Measurements from ENCODE around the gene MICALL1.
"Not testable (repeated sequence)": the region's sequence is repeated elsewhere in the genome, so short reads cannot be mapped to it uniquely, and the experiment has no call there.

Gene MICALL1

DNA sequence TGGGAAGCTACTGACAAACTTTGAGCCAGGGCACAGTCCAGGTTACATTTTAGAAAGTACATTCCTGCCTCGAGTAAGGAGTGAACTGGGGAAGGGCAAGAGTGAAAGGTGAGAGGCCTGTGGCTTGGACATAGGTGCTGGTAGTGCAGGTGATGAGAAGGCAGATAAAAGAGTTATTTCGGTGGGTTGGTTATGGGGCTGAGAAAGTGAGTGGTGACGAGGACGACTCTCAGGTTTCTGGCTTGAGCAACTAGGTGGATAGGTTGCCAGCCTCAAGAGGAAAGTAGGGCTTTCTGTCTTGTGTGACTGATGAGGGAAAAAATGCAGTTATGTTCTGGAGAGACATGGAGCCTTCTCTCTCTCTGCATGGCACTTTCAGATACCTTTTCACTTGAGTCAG is 51.1 kb downstream of the MICALL1 start:
- DNase-seq (ENCODE audit: low read depth), result no peak

DNA sequence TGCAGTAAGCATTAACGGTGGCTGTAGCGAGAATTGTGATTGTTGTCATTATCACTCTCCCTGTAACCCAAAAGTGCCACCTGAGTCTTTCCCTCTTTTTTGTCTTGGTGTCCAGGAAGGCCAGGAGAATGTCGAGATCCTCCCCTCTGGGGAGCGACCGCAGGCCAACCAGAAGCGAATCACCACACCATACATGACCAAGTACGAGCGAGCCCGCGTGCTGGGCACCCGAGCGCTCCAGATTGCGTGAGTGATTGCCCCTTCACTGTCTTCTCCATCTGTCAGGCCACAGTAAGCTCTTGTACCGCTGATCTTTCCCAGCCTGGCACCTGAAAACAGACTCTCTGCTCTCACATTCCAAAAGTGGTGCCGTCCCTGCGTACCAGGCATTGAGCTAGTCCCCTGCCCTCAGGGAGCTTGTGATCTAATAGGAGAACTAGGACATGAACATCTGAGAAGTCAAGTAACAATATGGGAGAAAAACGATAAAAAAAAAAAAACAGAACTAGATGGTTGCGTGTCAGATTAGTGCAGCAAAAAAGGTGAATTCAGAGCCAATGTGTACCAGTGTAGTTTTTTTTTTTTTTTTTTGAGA is 53.2 kb downstream of the MICALL1 start:
- no peak for DNase-seq (ENCODE audit: low read depth)

DNA sequence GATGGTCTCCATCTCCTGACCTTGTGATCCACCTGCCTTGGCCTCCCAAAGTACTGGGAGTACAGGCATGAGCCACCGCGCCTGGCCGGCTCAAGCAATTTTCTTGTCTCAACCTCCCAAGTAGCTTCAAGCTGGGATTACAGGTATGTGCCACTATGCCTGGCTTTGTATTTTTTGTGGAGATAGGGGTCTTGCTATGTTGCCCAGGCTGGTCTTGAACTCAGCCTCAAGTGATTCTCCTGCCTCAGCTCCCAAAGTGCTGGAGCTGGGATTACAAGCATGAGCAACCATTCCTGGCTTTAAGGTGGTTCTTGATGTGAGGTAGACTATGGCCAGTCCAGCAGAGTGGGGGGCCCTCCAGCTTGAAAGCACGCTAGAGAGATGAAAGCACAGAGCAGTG is 55.0 kb downstream of the MICALL1 start:
- no peak for DNase-seq (ENCODE audit: low read depth)

DNA sequence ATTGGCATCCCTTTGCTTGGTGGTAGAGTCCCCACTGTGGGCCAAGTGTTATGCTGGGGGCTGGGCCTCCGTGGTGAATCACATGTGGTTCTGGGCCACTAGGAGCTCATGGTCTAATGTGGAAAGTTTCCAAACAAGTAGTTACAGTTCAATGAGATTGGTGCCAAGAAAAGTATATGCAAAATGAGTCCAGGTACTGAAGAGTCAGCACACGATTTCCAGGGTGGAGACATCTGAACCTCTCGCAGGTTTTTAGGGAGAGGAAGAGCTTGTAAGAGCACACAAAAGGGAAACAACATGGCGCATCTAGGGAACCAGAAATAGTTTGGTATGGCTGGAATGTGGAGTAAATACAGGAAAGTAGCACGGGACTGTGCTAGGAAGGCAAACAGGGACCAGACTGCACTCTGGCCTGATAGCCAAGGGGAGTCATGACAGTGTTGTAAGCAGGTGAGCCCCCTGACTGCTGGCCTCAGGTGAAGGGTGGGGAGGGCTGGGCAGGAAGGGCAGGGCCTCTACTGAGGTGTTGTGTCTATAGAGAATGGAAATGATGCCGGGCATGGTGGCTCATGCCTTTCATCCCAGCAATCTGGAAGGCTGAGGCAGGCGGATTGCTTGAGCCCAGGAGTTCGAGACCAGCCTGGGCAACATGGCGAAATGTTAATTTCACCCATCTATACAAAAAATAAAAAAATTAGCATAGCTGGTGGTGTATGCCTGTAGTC is 60.0 kb downstream of the MICALL1 start:
- DNase-seq (ENCODE audit: low read depth), result no peak

DNA sequence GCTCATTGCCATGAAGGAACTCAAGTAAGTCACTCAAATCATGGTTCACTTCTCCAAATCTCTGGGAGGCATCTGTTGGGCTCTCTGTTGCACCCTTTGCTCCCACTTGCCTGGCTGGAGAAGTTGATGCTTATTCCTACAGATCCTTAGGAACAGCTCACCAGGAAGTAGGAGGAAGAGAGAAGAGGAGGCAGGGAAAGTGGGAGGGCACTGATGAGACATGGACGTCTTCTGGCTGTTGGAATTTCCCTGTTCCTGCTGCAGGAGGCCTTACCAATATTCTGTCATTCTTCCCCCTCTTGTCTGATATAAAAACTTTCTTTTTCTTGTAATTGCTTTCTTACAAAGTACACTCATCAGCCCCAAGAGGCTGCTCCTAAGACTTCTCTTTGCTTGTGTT is 61.0 kb downstream of the MICALL1 start:
- no peak for DNase-seq (ENCODE audit: low read depth)

DNA sequence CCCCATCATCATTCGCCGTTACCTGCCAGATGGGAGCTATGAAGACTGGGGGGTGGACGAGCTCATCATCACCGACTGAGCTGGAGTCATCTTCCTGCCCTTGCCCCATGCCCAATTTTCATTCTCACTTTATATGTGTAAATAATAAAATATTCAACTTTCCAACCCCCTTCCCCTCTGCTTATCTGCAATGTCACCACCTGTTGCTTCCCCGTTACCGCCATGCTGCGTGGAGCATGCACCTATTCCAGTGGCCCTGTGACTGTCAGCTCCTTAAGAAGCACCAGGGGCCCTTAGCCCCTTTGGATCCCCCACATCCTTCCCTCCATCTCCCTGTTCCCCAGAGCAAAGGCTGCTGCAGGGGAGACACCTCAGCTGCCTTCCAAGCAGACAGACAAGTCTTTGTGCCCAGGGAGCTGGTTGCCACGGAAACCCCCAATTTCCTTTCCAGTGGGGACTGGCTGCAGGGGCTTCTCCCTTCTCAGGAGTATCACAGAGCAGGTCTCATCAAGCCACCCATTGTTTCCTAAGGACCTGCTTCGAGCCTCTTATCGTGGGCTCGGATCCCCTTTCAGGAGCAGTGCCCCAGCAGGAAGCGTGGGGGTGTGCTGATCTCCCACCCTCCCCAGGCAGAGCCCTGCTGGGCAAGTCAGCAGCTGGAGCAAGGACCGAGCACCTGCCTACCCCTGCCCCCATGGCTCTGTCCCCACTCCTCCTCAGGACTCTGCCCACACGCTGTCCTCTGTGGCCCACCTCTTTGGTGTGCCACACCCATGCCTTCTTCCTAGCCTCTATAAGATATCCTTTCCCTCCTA is 61.7 kb downstream of the MICALL1 start:
- DNase-seq (ENCODE audit: low read depth), result no peak

DNA sequence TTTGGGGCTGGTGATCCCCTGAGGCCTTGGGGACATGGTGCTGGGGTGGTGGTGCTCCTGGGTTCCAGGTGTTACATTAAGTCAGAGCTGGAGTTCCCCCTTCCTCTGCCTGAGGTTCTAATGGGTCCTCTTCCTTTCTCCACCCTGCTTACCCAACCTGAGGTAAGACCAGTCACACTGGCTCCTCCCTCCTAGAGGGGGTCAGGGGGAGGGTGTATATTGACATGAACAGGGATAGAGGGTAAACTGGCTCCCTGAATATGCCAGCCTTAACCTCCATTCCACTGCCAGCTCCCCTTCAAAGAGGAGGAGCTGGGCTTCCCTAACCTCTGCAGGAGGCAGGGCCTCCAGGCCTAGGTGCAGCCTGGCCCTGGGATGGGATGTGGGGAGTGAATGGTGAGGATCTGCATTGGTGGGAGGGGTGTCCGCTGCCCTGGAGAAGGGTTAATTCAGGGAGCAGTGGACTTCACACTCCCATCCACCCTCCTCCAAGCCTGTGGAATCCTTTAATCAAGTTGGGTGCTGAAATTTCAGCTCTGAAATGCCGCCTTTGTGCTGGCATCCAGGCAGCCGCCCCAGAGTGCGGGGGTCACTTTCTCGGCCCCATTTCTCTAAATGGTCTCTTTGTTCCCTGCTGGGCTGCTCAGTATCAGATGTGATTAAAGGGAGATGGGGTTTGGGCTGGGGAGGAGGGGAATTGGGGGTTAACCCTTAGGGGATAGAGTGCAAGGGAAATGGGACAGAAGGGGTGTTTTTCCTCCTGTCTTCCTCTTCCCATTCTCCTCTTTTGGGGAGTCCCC is 62.6 kb downstream of the MICALL1 start:
- DNase-seq (ENCODE audit: low read depth), result no peak

DNA sequence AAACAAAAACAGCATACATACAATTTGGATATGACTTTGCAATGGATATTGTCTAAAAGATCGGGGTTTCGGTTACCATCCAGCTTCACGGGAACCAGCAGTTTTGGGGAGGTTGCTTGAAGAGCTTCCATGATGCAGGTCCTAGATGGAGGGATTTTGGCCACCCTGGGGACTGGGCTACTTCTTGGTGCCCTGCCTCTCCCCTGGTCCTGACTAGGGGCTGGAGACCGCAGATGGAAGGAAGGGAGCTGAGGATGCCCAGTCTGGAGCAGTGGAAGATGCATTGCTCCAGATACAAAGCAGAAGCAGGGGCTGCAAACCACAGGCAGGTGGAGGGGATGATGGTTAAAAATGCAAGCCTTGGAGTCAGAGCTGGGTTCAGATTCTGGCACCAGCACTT is 64.8 kb downstream of the MICALL1 start:
- DNase-seq (ENCODE audit: low read depth), result no peak

DNA sequence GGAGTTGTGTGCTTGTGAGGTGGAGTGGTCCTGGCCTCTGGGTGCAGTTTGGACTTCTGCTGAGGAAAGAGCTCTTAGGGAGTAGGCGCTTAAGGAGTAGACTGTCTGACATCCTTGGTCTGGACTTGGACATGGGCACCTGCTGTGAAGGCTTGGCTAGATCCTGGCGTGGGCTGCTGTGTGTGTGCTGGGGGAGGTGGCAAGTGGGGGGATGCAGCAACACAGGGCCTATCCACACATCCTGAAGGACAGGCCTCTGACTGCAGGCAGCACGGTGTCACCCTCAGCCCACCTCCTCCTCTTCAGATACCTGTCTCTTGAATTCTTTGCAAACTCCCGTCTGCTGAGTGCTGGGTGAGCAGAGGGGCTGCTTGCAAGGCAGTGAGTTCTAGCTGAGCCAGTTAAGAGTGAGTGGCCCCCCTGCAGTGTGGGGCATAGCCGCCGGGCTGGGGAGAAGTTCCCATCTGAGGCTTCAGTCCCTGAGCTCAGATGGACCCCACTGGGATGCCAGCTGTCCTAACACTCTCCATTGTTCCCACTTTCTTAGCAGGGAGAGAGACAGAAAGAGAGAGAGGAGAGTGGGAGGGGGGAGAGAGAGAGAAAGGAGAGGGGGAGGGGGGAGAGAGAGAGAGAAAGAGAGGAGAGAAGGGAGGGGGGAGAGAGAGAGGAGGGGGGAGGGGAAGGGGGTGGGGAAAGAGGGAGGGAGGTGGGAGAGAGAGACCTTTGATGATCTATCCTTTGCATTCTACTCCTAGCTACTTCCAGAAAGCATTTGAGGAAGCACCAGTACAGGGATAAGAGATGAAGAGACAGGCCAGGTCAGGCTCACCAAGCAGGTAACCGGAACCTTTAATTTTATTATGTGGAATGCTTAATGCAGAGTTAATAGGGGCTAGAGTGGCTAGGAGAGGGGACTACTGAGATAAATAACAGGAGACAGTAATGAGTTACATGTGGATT is 65.7 kb downstream of the MICALL1 start:
- no peak for DNase-seq (ENCODE audit: low read depth)

DNA sequence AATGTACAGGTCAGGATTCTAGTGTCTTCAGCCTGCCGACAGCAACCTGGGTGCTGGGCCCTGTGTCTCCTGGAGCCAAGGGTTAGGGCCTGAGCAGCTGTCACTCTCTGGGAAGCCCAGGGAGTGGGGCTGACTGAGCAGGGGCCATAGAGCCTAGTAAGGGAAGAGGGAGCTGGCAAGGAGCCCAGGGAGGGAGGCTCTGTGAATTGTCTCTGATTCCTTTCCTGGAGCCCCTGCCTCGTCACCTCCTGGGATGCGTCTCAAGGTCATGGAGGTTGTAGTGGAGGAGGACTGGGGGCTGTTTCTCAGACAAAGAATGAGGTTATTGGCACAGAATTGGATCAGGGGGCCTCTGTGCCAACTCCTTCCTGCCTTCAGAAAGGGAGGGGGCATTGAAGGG is 66.4 kb downstream of the MICALL1 start:
- DNase-seq (ENCODE audit: low read depth), result no peak

DNA sequence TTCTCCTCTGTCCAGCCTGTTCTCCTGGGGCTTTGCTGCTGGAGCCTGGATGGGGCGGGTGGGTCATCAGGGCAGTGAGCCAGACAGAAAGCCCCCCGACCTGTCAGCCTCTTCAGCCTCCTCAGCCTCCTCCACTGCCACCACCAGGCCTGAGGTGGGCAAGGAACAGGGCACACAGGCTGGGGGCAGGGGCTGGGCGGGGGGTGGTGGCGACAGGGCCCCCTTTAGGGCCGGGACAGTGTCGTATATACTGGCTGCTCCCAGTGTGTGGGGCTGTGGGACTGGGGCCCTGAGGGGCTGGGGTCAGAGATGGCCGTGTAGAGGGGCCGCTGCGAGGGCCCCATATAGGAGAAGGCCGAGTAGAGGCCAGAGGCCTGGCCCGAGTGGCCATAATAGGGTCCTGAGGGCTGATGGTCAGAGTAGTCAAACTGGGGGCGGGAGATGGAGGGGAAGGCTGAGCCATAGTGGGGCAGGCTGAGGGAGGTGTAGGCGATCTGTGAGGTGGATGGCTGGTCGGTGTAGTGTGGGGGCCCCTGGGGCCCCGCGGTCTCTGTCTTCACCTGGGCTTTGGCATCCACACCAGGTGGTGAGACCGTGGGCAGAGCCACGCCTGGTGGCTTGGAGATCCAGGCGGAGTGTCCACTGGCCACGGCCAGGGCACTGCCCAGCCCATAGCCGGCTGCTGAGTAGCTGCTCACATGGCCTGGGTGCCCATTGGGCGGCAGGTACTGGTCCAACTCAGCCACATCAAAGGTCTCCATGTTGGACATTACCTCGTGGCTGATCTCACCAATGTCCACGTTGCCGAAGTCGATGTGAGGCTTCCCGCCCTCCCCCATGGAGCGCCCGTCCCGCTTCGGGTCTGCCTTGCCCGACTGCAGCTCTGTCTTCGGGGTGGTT is 67.4 kb downstream of the MICALL1 start:
- DNase-seq (ENCODE audit: low read depth), result no peak

DNA sequence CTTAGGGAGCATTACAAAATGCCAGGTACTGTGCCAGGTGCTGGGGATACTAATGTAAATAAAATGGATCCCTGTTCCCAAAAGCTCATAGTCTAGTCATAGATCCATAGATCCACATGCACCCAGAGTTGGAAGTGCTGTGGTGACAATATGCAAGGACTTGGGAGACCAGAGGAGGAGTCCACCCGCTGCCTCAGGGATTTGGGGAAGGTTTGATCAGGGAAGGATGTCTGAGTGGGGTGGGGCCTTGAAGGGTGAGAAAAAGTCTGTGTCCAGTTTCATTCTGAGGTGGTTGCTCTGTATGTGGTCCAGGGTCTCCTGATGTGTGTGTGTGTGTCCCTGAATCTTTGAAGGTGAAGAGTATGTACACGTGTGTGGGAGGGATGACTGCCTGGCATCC is 69.1 kb downstream of the MICALL1 start:
- no peak for DNase-seq (ENCODE audit: low read depth)

DNA sequence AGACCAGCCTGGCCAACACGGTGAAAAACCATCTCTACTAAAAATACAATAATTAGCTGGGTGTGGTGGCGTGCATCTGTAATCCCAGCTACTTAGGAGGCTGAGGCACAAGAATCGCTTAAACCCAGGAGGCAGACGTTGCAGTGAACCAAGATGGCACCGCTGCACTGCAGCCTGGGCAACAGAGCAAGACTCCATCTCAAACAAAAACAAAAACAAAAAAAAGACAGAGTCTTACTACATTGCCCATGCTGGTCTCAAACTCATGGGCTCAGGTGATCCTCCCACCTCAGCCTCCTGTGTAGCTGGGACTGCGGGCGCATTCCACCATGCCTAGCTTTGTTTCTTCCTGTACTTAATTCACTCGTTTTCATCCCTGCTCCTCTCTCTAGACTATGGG is 69.9 kb downstream of the MICALL1 start:
- not testable (repeated sequence) for DNase-seq (ENCODE audit: low read depth)

DNA sequence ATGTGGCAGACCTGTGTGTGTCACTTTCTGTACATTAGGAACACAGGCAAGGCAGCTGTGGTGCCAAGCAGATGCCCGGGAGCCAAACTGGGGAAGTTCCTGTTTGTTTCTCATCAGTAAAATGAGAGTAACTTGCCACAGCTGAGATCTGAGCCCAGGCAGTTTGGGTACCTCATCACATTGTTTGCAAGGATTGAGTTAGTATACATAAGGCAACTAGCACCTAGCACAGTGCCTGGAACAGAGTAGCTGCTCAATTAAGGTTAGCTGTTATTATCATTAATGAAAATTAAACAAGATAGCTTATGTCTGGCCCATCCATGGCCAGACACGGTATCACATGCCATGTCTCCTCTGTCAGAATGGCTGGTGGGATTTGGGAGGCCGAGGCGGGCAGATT is 70.5 kb downstream of the MICALL1 start:
- DNase-seq (ENCODE audit: low read depth), result no peak

DNA sequence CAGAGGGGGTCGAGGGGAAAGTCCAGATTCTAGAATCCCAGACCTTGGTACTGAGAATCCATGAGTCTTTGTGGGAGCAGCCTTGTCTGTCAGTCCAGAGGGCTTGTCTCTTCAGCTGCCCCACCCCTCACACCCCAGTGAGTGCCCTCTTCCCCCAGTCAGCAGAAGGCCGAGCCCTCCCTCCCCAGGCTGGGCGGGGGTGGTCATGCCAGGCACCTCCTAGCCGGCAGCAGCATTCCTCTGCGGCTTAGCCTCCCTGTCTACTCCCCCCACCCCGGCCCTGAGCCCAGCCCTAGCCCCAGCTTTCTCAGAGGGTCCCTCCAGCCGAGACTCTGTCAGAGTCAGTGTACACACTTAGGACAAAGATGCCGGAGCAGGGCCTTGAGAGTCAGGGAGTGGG is 73.7 kb downstream of the MICALL1 start:
- DNase-seq (ENCODE audit: low read depth), result no peak

DNA sequence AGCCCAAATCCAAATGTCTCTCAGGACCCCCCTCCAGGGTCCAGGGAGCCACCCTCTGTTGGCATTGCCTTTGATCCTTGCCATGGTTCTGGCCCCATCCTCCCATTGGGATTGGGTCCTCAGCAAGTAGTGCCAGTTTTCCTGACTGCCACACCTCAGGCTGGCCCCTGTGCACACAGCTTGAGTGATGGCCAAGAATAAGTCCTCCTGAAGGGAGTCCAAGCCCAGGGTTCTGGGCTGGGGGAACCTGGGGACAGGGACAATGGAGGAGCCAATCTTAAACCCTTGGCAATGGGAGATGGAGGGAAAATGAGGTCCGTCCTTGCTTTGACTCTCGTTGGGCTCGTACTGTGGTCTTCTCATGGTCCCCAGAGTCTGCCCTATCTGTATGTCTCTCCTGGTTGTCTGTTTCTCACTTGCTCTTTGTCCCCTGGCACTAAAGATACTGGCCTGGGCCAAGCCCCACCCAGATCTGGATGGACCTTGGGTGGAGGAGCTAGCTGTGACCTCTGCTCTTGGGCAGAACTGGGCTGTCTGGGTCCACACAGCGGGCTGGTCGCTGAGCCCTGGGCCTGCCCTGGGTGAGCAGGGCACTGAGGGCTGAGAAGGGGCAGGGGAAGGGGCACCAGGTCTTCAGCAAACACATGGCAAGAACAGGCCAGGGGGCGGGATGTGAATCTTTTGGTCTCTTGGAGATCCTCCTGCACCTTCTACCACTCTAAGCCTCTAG is 75.3 kb downstream of the MICALL1 start:
- DNase-seq (ENCODE audit: low read depth), result no peak

DNA sequence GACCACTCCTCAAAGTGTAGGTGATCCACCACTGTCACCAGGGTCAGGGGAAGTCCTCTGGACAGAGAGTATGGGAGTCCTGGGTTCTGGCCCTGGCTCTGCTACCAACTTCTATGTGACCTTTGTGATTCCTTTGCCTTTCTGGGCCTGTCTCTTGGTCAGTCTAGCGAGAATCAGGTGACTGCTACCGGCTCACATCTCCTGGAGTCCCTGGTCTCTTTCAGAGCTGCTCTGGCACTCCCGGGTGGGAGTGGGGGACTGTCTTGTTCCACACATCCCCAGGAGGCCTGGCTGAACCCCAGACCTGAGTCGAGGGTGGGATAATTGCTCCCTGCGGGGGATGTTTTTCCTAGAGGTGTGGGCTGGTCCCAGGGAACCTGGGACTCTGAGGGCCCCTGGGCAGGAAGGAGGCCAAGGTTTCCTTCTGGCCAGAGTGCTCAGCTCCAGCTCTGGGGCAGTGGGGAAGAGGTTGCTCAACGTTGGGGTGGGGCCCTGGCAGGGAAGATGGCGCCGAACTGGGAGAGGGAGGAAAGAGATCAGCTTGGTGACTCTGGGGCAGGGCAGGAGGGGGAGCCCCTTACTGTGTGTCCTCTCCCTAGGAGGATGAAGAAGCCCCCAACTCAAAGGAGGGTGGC is 76.2 kb downstream of the MICALL1 start:
- DNase-seq (ENCODE audit: low read depth), result no peak

DNA sequence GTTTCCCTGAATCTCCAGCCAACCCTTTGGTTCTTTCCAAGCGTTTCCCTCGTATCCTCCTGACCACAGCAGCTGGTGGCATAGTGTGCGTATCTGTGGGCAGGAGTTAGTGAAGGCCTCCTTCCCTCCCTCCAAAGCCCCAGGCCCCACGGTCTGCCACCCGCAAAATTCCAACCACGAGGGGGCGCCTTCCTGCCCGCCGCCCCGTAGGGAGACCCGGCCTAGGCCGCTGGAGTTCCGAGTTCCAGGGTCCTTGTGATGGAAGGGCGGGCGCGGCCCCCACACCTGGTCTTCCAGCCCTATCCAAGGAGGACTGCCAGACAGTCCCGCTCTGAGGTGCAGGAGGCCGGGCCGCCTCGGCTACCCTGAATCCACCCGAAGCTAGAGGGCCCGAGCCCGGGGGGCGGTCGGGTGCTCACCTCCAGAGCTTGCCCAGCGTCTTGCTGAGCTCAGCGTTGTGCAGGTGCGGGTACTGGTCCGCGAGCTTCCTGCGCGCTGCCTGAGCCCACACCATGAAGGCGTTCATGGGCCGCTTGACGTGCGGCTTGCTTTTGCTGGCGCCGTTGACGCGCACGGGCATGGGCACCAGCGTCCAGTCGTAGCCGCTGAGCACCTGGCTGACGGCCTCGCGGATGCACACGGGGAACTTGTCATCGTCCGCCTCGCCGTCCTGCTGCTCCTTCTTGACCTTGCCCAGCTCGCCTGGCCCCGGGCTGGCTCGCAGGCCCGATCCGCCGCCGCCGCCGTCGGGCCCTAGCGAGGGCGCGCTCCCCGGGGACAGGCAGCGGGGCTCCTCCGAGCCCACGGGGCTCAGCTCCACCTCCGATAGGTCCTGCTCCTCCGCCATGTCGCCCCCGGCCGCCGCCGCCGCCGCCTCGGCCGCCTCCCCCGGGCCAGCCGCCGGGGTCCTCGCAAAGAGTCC is 77.1 kb downstream of the MICALL1 start:
- no peak for DNase-seq (ENCODE audit: low read depth)

Measured in stimulated activated CD8-positive, alpha-beta memory T cell treated with anti-CD3 and anti-CD28 coated beads, Interleukin-15, amount 100 ng/mL, for 24 hours (primary cell).